ENCODE measurements around the gene PPFIA2.

DNA sequence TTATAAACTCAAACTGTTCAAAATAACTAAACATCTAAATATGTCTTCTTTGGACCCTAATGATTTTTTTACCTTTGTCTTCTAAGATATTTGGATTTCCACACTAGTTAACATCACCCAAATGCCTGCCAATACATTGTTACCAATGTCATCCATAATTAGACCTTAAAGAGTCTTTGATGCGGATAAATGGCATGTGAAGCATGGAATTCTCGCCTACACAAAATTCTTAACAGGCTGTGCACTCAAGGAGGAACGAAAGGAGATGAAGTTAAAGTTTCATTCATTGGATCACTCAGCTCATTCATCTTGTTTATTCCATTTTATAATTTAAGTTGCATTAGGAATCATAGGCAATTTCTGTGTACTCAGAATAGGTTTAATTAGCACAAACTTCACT, 461.5 kb downstream of the PPFIA2 start:
- no peak for TF ChIP-seq CTCF (IDR thresholded peaks at IDR 0.05)
- no peak for TF ChIP-seq POLR2A (IDR thresholded peaks at IDR 0.05)

Data from Peyer's patch (tissue), 4 donors.